Measurements from ENCODE around the gene CDH12. TPM values are rescaled to one million over a fixed set of nuclear protein-coding genes. Genes with fewer than 3 reads are reported as not detected.
"Not testable (repeated sequence)": the region's sequence is repeated elsewhere in the genome, so short reads cannot be mapped to it uniquely, and the experiment has no call there.

The CDH12 gene
- total RNA-seq, 4 donors from 2014 or later = not detected

DNA sequence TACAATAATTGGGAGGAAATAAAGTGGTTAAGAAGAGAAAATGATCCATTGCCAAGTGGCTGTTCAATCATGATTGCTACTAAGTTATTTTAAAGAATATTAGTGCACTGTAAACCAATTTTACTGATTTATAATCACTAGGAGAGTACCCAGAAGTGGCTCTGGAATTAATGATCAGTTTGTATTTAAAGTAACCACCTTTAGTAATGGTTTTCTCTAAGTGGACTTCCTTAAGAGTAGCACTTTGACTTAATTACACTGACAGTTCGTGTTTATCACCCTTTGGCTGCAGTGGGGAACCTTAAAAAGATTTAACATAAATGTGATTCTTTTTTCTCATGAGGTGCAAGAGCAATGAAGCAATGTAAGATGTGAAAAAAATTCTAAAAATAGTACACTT lies 310.8 kb downstream of the CDH12 start:
- ATAC-seq = no peak
- no peaks in the 10 kb centered on the region for H3K4me1 ChIP-seq
- H3K36me3 ChIP-seq = no peaks in the 10 kb centered on the region
- no peak overlapping the region for H3K27ac ChIP-seq
- no peaks in the 10 kb centered on the region for H3K9me3 ChIP-seq
- no peaks in the 10 kb centered on the region for H3K27me3 ChIP-seq
- no peak for DNase-seq
- intact Hi-C loops (cut with DNase I; ENCODE audit: low total_unique reads) (no loop called here), in situ Hi-C loops (cut with MboI; ENCODE audit: low sequenced_read_pairs in 4 of 4) (no loop called here)
- H3K4me3 ChIP-seq = no peak overlapping the region
- TF ChIP-seq, protein P1, sequence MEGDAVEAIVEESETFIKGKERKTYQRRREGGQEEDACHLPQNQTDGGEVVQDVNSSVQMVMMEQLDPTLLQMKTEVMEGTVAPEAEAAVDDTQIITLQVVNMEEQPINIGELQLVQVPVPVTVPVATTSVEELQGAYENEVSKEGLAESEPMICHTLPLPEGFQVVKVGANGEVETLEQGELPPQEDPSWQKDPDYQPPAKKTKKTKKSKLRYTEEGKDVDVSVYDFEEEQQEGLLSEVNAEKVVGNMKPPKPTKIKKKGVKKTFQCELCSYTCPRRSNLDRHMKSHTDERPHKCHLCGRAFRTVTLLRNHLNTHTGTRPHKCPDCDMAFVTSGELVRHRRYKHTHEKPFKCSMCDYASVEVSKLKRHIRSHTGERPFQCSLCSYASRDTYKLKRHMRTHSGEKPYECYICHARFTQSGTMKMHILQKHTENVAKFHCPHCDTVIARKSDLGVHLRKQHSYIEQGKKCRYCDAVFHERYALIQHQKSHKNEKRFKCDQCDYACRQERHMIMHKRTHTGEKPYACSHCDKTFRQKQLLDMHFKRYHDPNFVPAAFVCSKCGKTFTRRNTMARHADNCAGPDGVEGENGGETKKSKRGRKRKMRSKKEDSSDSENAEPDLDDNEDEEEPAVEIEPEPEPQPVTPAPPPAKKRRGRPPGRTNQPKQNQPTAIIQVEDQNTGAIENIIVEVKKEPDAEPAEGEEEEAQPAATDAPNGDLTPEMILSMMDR (IDR thresholded peaks at IDR 0.05 in 4 of 5, conservative IDR thresholded peaks at IDR 0.05 in 1 of 5) = no peak
- TF ChIP-seq POLR2A (IDR thresholded peaks at IDR 0.05) = no peak

DNA sequence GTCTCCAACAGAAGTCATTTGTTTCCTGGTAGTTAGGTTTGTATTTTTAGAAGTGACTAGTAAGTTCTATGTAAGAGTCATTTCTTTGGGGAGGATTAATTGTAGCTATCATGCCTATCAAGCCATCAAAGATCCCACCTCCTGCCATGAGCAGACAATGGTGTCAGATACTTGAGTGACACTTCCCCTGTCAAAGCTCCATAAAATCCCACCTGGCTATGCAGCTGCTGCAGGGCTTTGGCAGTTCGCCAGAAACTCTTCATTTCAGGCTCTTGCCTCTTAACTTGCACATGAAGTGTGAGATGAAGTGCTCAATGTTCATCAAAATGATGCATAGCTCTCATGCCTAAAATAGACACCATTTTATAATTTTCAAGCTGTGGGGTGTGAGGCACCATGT lies 312.1 kb downstream of the CDH12 start:
- Histone ChIP-seq H3K27ac (no peak overlapping the region), H3K36me3 (no peaks in the 10 kb centered on the region), H3K4me3 (no peak overlapping the region), H3K9me3 (no peaks in the 10 kb centered on the region), H3K4me1 (no peaks in the 10 kb centered on the region), H3K27me3 (no peaks in the 10 kb centered on the region)
- TF ChIP-seq, protein P1 (IDR thresholded peaks at IDR 0.05 in 4 of 5, conservative IDR thresholded peaks at IDR 0.05 in 1 of 5) = no peak
- no peak for TF ChIP-seq POLR2A (IDR thresholded peaks at IDR 0.05)
- no peak for ATAC-seq
- DNase-seq = no peak
- in situ Hi-C loops (cut with MboI; ENCODE audit: low sequenced_read_pairs in 4 of 4) = no loop called here
- intact Hi-C loops (cut with DNase I; ENCODE audit: low total_unique reads) = no loop called here

DNA sequence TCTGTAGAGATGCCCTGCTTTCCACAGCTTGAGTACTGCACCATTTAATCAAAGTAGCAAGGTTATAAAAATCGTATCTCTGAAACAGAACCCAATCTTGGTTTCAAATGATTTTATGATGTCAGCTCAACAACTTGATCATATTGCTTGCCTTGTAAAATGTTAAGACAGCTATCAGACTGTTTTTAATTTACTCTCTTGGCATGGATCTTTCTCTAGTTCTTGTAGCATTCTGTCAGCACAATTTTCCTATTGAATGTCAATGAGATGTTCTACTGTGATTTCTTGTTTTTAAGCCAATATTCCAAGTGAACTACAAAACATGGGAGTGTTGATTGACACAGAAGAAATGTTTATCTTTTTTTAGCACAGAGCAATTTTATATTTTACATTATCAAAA lies 313.4 kb downstream of the CDH12 start:
- Histone ChIP-seq H3K36me3 (no peaks in the 10 kb centered on the region), H3K4me1 (no peaks in the 10 kb centered on the region), H3K4me3 (no peak overlapping the region), H3K9me3 (no peaks in the 10 kb centered on the region), H3K27me3 (no peaks in the 10 kb centered on the region), H3K27ac (no peak overlapping the region)
- in situ Hi-C loops (cut with MboI; ENCODE audit: low sequenced_read_pairs in 4 of 4) = no loop called here
- DNase-seq = no peak
- intact Hi-C loops (cut with DNase I; ENCODE audit: low total_unique reads) = no loop called here
- ATAC-seq = no peak
- TF ChIP-seq, protein P1 (IDR thresholded peaks at IDR 0.05 in 4 of 5, conservative IDR thresholded peaks at IDR 0.05 in 1 of 5) = no peak
- no peak for TF ChIP-seq POLR2A (IDR thresholded peaks at IDR 0.05)

DNA sequence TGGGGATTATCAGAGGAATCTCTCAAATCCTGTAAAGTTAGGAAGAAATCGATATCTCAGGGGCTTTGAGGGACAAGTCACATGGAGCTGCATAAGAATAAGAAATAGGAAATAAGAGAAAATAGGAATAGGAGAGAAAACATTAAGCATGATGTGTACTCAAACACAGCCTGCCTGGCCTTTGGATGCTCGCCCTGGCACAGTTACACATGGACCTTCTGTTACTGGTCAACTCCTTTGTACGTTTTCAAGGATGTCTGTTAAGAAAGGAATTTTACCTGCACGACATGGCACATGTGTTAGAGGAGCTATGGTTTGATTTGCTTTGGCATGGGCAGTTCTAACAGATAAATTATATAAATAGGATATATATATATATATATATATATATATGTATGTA lies 321.2 kb downstream of the CDH12 start:
- DNase-seq (no peak), ATAC-seq (no peak)
- H3K9me3 ChIP-seq = no peaks in the 10 kb centered on the region
- TF ChIP-seq, protein P1 (IDR thresholded peaks at IDR 0.05 in 4 of 5, conservative IDR thresholded peaks at IDR 0.05 in 1 of 5) = no peak
- no peak for TF ChIP-seq POLR2A (IDR thresholded peaks at IDR 0.05)
- H3K27ac ChIP-seq = no peak overlapping the region
- H3K4me3 ChIP-seq = no peak overlapping the region
- no peaks in the 10 kb centered on the region for H3K4me1 ChIP-seq
- in situ Hi-C loops (cut with MboI; ENCODE audit: low sequenced_read_pairs in 4 of 4) (no loop called here), intact Hi-C loops (cut with DNase I; ENCODE audit: low total_unique reads) (no loop called here)
- H3K36me3 ChIP-seq = no peaks in the 10 kb centered on the region
- no peaks in the 10 kb centered on the region for H3K27me3 ChIP-seq

DNA sequence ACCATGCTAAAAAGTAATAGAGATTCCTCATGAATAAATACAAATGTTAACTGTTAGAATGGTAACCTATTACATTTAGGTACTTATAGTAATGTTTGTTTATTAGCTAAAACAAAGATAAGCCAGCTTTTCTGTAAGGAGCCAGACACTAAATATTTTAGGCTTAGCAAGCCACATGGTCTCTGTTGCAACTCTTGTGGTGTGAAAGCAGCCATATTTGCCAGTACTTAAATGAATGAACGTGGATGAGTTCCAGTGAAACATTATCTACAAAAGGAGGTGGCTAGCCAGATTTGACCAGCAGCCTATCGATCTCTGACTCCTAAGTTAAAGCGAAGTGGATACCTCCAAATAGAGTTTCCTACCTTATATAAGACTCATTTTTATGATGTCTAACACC lies 331.6 kb downstream of the CDH12 start:
- Histone ChIP-seq H3K9me3 (no peaks in the 10 kb centered on the region), H3K4me3 (no peak overlapping the region), H3K36me3 (no peaks in the 10 kb centered on the region), H3K4me1 (no peaks in the 10 kb centered on the region), H3K27me3 (no peaks in the 10 kb centered on the region), H3K27ac (no peak overlapping the region)
- DNase-seq = no peak
- intact Hi-C loops (cut with DNase I; ENCODE audit: low total_unique reads) (no loop called here), in situ Hi-C loops (cut with MboI; ENCODE audit: low sequenced_read_pairs in 4 of 4) (no loop called here)
- ATAC-seq = no peak
- no peak for TF ChIP-seq POLR2A (IDR thresholded peaks at IDR 0.05)
- TF ChIP-seq, protein P1 (IDR thresholded peaks at IDR 0.05 in 4 of 5, conservative IDR thresholded peaks at IDR 0.05 in 1 of 5) = no peak

DNA sequence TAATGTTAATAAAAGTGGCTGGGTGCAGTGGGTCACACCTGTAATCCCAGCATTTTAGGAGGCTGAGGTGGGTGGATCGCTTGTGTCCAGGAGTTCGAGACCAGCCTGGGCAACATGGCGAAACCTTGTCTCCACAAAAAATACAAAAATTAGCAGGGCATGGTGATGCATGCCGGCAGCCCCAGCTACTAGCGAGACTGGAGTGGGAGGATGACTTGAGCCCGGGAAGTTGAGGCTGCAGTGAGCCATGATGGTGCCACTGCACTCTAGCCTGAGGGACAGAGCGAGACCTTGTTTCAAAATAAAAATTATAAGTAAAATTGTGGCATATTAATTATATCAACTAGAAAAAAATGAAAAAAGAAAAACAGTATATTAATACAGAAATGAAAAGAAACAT lies 336.6 kb downstream of the CDH12 start:
- H3K4me1 ChIP-seq; intact Hi-C loops (cut with DNase I; ENCODE audit: low total_unique reads); DNase-seq; H3K4me3 ChIP-seq; H3K9me3 ChIP-seq; H3K27ac ChIP-seq; in situ Hi-C loops (cut with MboI; ENCODE audit: low sequenced_read_pairs in 4 of 4); H3K36me3 ChIP-seq; ATAC-seq; H3K27me3 ChIP-seq: not testable (repeated sequence)

All from gastrocnemius medialis (tissue), 4 donors.